Astrocyte (in vitro differentiated cells and primary cell): ENCODE measurements around the gene CUL1. TPM values are rescaled to one million over a fixed set of nuclear protein-coding genes. Genes with fewer than 3 reads are reported as not detected.

ENCODE experiments used
- DNase-seq: peaks from one replicate; pipeline ENCODE4 v3.0.0-alpha.2; 2010; ENCODE audit warnings: low read depth
- FAIRE-seq: peaks from 2 replicates; lab custom pipeline; 2011; peaks lifted over from hg19 to GRCh38; lab: Jason Lieb, UNC
- H2AFZ ChIP-seq: 2 replicates; pipeline ENCODE4 v1.6.0; 2012; ENCODE audit warnings: low read depth, low read length, inconsistent platforms
- H3K27ac ChIP-seq: 2 replicates; pipeline ENCODE4 v1.5.1; 2011; ENCODE audit warnings: low read depth, low read length, inconsistent platforms
- H3K27me3 ChIP-seq: 2 replicates; pipeline ENCODE4 v1.6.0; 2011; ENCODE audit warnings: low read length, inconsistent platforms; ENCODE audit not compliant: insufficient read depth
- H3K36me3 ChIP-seq: 2 replicates; pipeline ENCODE4 v1.5.1; 2011; ENCODE audit warnings: low read length, inconsistent platforms; ENCODE audit not compliant: insufficient read depth
- H3K4me1 ChIP-seq: 2 replicates; pipeline ENCODE4 v1.5.1; 2011; ENCODE audit warnings: low read length, inconsistent platforms; ENCODE audit not compliant: insufficient read depth
- H3K4me2 ChIP-seq: 2 replicates; pipeline ENCODE4 v1.6.0; 2012; ENCODE audit warnings: low read length, inconsistent platforms
- H3K4me3 ChIP-seq: 2 replicates; pipeline ENCODE4 v1.5.1; 2011; ENCODE audit warnings: low read depth, mild to moderate bottlenecking, low read length, inconsistent platforms; ENCODE audit not compliant: insufficient read depth
- H3K79me2 ChIP-seq: 2 replicates; pipeline ENCODE4 v1.6.0; 2012; ENCODE audit warnings: mild to moderate bottlenecking, low read length, inconsistent platforms; ENCODE audit not compliant: insufficient read depth
- H3K9ac ChIP-seq: 2 replicates; pipeline ENCODE4 v1.6.0; 2012; ENCODE audit warnings: mild to moderate bottlenecking, low read length, inconsistent platforms
- H3K9me3 ChIP-seq: 2 replicates; pipeline ENCODE4 v1.5.1; 2012; ENCODE audit warnings: low read depth, mild to moderate bottlenecking, low read length, inconsistent platforms; ENCODE audit not compliant: insufficient read depth
- H4K20me1 ChIP-seq: 2 replicates; pipeline ENCODE4 v1.6.0; 2012; ENCODE audit warnings: low read length, inconsistent platforms; ENCODE audit not compliant: insufficient read depth
- H3K27ac Mint-ChIP-seq: one replicate; pipeline ENCODE4 v1.8.0; 2021; ENCODE audit warnings: mild to moderate bottlenecking, mixed read lengths; ENCODE audit not compliant: unreplicated experiment
- H3K27me3 Mint-ChIP-seq: one replicate; pipeline ENCODE4 v1.8.0; 2021; ENCODE audit warnings: low read depth, mixed read lengths; ENCODE audit not compliant: unreplicated experiment
- H3K36me3 Mint-ChIP-seq: one replicate; pipeline ENCODE4 v1.8.0; 2021; ENCODE audit warnings: low read depth, mixed read lengths; ENCODE audit not compliant: unreplicated experiment
- H3K4me1 Mint-ChIP-seq: one replicate; pipeline ENCODE4 v1.8.0; 2021; ENCODE audit warnings: low read depth, mixed read lengths; ENCODE audit not compliant: unreplicated experiment
- H3K4me3 Mint-ChIP-seq: one replicate; pipeline ENCODE4 v1.8.0; 2021; ENCODE audit warnings: mild to moderate bottlenecking, moderate library complexity, mixed read lengths; ENCODE audit not compliant: unreplicated experiment
- H3K9me3 Mint-ChIP-seq: one replicate; pipeline ENCODE4 v1.8.0; 2021; ENCODE audit warnings: mild to moderate bottlenecking, mixed read lengths; ENCODE audit not compliant: unreplicated experiment
- EZH2 ChIP-seq: IDR thresholded peaks from 2 replicates; pipeline ENCODE4 v1.6.1; 2012; ENCODE audit warnings: mild to moderate bottlenecking, low read length, inconsistent platforms; ENCODE audit not compliant: insufficient read depth
- total RNA-seq: library from RNA; stranded (reverse); gene quantifications from 2 replicates; pipeline ENCODE4 v1.2.1, GENCODE V29; 2021
- TF ChIP-seq, protein P1 (sequence below): IDR thresholded peaks from 2 replicates; pipeline ENCODE4 v1.5.1; 2011; ENCODE audit warnings: low read depth, mild to moderate bottlenecking, inconsistent platforms, low read length, moderate library complexity; ENCODE audit not compliant: insufficient read depth

CUL1 gene
- total RNA-seq, 1 donor from 2014 or later: 60.2 TPM

DNA sequence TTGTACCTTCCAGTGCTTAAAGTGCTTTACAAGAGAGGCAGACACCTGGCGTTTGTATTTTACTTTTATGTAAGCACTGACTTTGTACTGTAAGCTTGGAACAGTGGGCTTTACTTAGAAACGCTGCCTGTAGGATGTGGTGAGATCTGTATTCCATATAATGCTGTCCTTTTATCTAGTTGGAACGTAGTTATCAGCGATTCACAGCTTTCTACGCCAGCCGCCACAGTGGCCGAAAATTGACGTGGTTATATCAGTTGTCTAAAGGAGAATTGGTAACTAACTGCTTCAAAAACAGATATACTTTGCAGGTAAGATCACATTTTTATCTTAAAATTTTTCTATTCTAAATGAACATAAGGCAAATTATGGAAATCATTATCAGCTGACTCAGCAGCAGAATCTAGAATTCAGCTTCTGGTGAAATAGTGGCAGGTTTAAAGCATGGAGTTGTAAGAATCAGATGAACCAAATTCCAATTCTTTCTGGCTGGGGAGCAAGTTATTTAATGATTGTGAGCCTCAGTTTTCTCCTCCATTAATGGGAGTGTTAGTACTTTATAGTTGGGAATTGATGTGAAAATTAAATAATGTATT, 91.5 kb downstream of the CUL1 start:
- Histone ChIP-seq H3K9ac (no peak overlapping the region), H2AFZ (no peak overlapping the region), H4K20me1 (no peaks in the 10 kb centered on the region), H3K27me3 (no peaks in the 10 kb centered on the region), H3K4me1 (no peaks in the 10 kb centered on the region), H3K9me3 (peaks cover 2% of the 10 kb centered on the region), H3K27ac (no peak overlapping the region), H3K4me2 (no peak overlapping the region), H3K36me3 (peaks cover 52% of the 10 kb centered on the region), H3K79me2 (no peaks in the 10 kb centered on the region), H3K4me3 (no peak overlapping the region)
- no peaks in the 10 kb centered on the region for H3K27me3 Mint-ChIP-seq
- H3K9me3 Mint-ChIP-seq: no peaks in the 10 kb centered on the region
- no peaks in the 10 kb centered on the region for H3K4me1 Mint-ChIP-seq
- H3K27ac Mint-ChIP-seq: no peak overlapping the region
- DNase-seq: no peak
- H3K4me3 Mint-ChIP-seq: no peak overlapping the region
- TF ChIP-seq, protein P1, sequence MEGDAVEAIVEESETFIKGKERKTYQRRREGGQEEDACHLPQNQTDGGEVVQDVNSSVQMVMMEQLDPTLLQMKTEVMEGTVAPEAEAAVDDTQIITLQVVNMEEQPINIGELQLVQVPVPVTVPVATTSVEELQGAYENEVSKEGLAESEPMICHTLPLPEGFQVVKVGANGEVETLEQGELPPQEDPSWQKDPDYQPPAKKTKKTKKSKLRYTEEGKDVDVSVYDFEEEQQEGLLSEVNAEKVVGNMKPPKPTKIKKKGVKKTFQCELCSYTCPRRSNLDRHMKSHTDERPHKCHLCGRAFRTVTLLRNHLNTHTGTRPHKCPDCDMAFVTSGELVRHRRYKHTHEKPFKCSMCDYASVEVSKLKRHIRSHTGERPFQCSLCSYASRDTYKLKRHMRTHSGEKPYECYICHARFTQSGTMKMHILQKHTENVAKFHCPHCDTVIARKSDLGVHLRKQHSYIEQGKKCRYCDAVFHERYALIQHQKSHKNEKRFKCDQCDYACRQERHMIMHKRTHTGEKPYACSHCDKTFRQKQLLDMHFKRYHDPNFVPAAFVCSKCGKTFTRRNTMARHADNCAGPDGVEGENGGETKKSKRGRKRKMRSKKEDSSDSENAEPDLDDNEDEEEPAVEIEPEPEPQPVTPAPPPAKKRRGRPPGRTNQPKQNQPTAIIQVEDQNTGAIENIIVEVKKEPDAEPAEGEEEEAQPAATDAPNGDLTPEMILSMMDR: no peak
- no peak for TF ChIP-seq EZH2
- no peak for FAIRE-seq
- peaks cover 19% of the 10 kb centered on the region for H3K36me3 Mint-ChIP-seq

GRCh38 chr7:148790850-148791249, 92.1 kb downstream of the CUL1 start:
- TF ChIP-seq, protein P1: no peak
- no peak for TF ChIP-seq EZH2
- peaks cover 17% of the 10 kb centered on the region for H3K36me3 Mint-ChIP-seq
- H3K27ac ChIP-seq: no peak overlapping the region
- H3K4me3 ChIP-seq: no peak overlapping the region
- no peak overlapping the region for H3K4me3 Mint-ChIP-seq
- no peaks in the 10 kb centered on the region for H3K27me3 ChIP-seq
- no peaks in the 10 kb centered on the region for H3K79me2 ChIP-seq
- H3K9me3 ChIP-seq: peaks cover 2% of the 10 kb centered on the region
- H2AFZ ChIP-seq: no peak overlapping the region
- no peaks in the 10 kb centered on the region for H3K4me1 Mint-ChIP-seq
- no peak for FAIRE-seq
- no peaks in the 10 kb centered on the region for H3K4me1 ChIP-seq
- H3K9me3 Mint-ChIP-seq: no peaks in the 10 kb centered on the region
- no peaks in the 10 kb centered on the region for H4K20me1 ChIP-seq
- peaks cover 52% of the 10 kb centered on the region for H3K36me3 ChIP-seq
- H3K27me3 Mint-ChIP-seq: no peaks in the 10 kb centered on the region
- no peak overlapping the region for H3K9ac ChIP-seq
- H3K4me2 ChIP-seq: no peak overlapping the region
- DNase-seq: no peak
- H3K27ac Mint-ChIP-seq: no peak overlapping the region

DNA sequence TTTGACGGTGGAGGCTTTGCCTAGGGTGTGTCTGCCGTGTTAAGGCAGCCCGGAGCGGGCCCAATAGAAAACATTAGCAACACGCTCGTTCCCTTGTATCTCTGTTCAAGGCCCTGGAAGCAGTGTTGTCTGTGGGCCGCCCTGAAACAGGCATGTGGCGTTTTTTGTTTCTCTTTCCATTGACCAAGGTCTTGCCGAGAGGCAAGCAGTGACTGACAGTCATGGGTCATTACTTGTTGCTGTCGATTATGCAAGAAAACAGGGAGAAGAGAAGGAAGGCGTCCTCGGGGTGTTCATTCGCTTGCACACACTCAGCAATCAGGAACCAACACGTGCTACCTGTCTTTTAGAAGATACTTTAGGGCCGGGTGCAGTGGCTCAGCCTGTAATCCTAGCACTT, 92.8 kb downstream of the CUL1 start:
- Histone ChIP-seq H3K27me3 (no peaks in the 10 kb centered on the region), H3K9me3 (peaks cover 2% of the 10 kb centered on the region), H4K20me1 (no peaks in the 10 kb centered on the region), H3K9ac (no peak overlapping the region), H3K4me3 (no peak overlapping the region), H3K27ac (no peak overlapping the region), H3K4me2 (no peak overlapping the region), H3K79me2 (no peaks in the 10 kb centered on the region), H2AFZ (no peak overlapping the region), H3K36me3 (peaks cover 48% of the 10 kb centered on the region), H3K4me1 (no peaks in the 10 kb centered on the region)
- Mint-ChIP-seq H3K4me3 (no peak overlapping the region), H3K36me3 (peaks cover 17% of the 10 kb centered on the region), H3K27me3 (no peaks in the 10 kb centered on the region), H3K27ac (no peak overlapping the region), H3K9me3 (no peaks in the 10 kb centered on the region), H3K4me1 (no peaks in the 10 kb centered on the region)
- no peak for DNase-seq
- no peak for TF ChIP-seq EZH2
- TF ChIP-seq, protein P1: no peak
- FAIRE-seq: no peak
